Stimulated activated CD8-positive, alpha-beta memory T cell treated with anti-CD3 and anti-CD28 coated beads, Interleukin-15, amount 100 ng/mL, for 4 hours (primary cell): Measurements from ENCODE around the gene BCL3.

Experiments used
- DNase-seq, 2 donors: peaks; one replicate each; pipeline ENCODE4 v3.0.0-alpha.2; 2020; ENCODE audit warnings: low read depth in 2 of 2

The BCL3 gene

DNA sequence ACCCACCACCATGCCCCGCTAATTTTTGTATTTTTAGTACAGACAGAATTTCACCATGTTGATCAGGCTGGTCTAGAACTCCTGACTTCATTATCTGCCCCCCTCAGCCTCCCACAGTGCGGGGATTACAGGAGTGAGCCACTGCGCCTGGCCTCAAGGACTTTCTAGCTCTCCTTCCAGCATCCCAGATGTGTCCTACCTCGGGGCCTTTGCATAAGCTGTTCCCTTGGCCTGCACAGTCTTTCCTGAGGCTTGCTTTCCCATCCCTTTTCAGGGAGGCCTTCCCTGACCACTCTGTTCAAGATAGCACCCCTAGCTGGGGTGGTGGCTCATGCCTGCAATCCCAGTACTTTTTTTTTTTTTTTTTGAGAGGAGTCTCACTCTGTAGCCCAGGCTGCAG, 46.1 kb downstream of the BCL3 start:
- DNase-seq, result no peak

- no peak for DNase-seq
Measured at GRCh38 chr19:44795398-44795987, 47.0 kb downstream of the BCL3 start.

- DNase-seq, result no peak
Measured at GRCh38 chr19:44796701-44797115, 48.2 kb downstream of the BCL3 start.

GRCh38 chr19:44799627-44800346, 51.3 kb downstream of the BCL3 start:
- no peak for DNase-seq

- DNase-seq, result peak; percentile 37 to 64
Measured at GRCh38 chr19:44800461-44800860, 52.0 kb downstream of the BCL3 start.

- DNase-seq, result no peak
Measured at GRCh38 chr19:44803442-44804428, 55.2 kb downstream of the BCL3 start.

DNA sequence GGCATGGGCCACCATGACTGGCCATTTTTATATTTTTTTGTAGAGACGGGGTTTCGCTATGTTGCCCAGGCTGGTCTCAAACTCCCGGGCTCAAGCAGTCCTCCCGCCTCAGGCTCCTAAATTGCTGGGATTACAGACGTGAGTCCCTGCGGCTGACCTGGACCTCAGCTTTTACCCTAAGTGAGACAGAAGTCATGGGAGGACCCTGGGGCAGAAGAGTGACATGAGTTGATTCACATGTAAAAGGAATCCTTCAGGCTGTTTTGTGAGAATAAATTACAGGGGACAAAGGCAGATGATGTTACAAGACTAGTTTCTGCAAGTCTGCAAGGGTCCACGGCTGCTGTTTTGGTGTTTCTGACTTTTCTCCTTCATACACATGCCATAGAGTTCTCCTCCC, 57.8 kb downstream of the BCL3 start:
- DNase-seq, result no peak

DNA sequence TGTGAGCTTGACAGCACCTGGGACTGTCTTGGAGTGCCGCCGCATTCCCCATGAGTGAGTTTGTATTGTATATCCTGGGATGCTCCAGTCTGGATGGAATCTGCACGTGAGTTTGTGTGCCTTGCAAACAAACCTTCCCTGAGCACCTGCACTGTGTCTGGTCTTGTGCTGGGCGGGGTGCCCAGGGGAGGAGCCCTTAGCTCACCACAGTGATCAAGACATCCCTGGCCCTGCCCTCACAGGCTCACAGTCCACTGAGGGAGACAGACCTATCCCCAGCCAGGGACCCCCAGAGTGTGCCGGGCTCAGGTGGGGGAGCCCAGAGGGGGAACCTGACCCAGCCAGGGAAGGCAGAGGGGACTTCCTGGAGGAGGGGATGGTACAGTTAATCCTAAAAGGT, 58.7 kb downstream of the BCL3 start:
- no peak for DNase-seq

- no peak for DNase-seq
Measured at GRCh38 chr19:44807652-44808462, 59.3 kb downstream of the BCL3 start.

GRCh38 chr19:44808463-44809371, 60.2 kb downstream of the BCL3 start, which contains the start of gene BCAM:
Gene BCAM (plus strand): TSS chr19:44809103. CDS start chr19:44809125, 22 bp downstream.
- no peak for DNase-seq
